ENCODE results near the gene ETV3. TPM values are rescaled to one million over a fixed set of nuclear protein-coding genes. Genes with fewer than 3 reads are reported as not detected.

ETV3 gene
- total RNA-seq, 1 experiment from 2014 or later, result 36.3 TPM

- H3K79me2 ChIP-seq (ENCODE audit: insufficient read depth, low read length), result no peaks in the 10 kb centered on the region
- no peaks in the 10 kb centered on the region for H3K36me3 Mint-ChIP-seq (ENCODE audit: insufficient read depth in 1 of 3, low read depth in 3 of 3)
- H3K4me1 ChIP-seq (ENCODE audit: insufficient read depth, low read length), result no peaks in the 10 kb centered on the region; the same call in 1 of the 2 replicates
- no peak overlapping the region for H4K5ac ChIP-seq (ENCODE audit: insufficient read length, low read depth, low read length)
- H2BK120ac ChIP-seq (ENCODE audit: low read depth, low read length, poor library complexity, severe bottlenecking), result no peak overlapping the region
- H3K14ac ChIP-seq (ENCODE audit: insufficient read depth, low read length), result no peak overlapping the region
- H3K4me1 Mint-ChIP-seq, result peaks cover 31 to 39% of the 10 kb centered on the region in 2 experiments
- DNase-seq, result no peak
- no peak overlapping the region for H3K27ac Mint-ChIP-seq
- H2AFZ ChIP-seq (ENCODE audit: low read length), result no peak overlapping the region
- no peaks in the 10 kb centered on the region; the same call in 1 of the 2 replicates for H3K27me3 Mint-ChIP-seq (ENCODE audit: low read depth)
- WGBS (ENCODE audit: extremely low coverage, insufficient read length, low lambda C conversion rate), result no CpG with 5 or more reads among the region's 1 CpG
- no peak overlapping the region for H2BK15ac ChIP-seq (ENCODE audit: low read depth, low read length)
- H4K8ac ChIP-seq (replicated peaks; ENCODE audit: insufficient read length, low read depth, low read length), result no peak overlapping the region
- H4K91ac ChIP-seq (ENCODE audit: insufficient read length, low read depth, low read length), result no peak overlapping the region
- no peak overlapping the region for H3K4me3 Mint-ChIP-seq
- no peaks in the 10 kb centered on the region for H4K20me1 ChIP-seq (ENCODE audit: control insufficient read depth, insufficient read depth, insufficient read length)
- peaks cover 3% of the 10 kb centered on the region; the same call in 1 of the 2 replicates for H3K27me3 ChIP-seq (ENCODE audit: insufficient read depth, low read length)
- H3K23me2 ChIP-seq (ENCODE audit: insufficient read length, low read depth, low read length, poor library complexity, severe bottlenecking), result no peaks in the 10 kb centered on the region
- H3K56ac ChIP-seq (ENCODE audit: insufficient read length, low read depth, low read length), result no peak overlapping the region
- H3K18ac ChIP-seq (ENCODE audit: insufficient read length, low read depth, low read length), result no peak overlapping the region
- H2BK5ac ChIP-seq (ENCODE audit: insufficient read length, low read length), result no peak overlapping the region
- H3K9me3 Mint-ChIP-seq, result no peaks in the 10 kb centered on the region
- H3K4ac ChIP-seq (ENCODE audit: low read depth, low read length), result no peak overlapping the region
- H2BK12ac ChIP-seq (ENCODE audit: insufficient read length, low read depth, low read length), result no peak overlapping the region
- no peaks in the 10 kb centered on the region for H3K9me3 ChIP-seq (ENCODE audit: control insufficient read depth, low read depth, low read length)
- no peak overlapping the region for H2BK20ac ChIP-seq (ENCODE audit: low read depth, low read length, poor library complexity, severe bottlenecking)
- H3K23ac ChIP-seq (ENCODE audit: insufficient read length, low read depth, low read length), result no peak overlapping the region
- no peak overlapping the region for H3K9ac ChIP-seq (ENCODE audit: extremely low read depth, insufficient read length, low read length)
- no peak overlapping the region for H3K4me2 ChIP-seq (ENCODE audit: insufficient read depth, insufficient read length, low read length)
- H3T11ph ChIP-seq (ENCODE audit: low read length), result no peak overlapping the region
- no peak overlapping the region for H2AK5ac ChIP-seq (ENCODE audit: insufficient read length, low read length)
- no peak for TF ChIP-seq CTCF (conservative IDR thresholded peaks at IDR 0.05)
- H3K79me1 ChIP-seq (ENCODE audit: insufficient read depth, low read depth, low read length, poor library complexity, severe bottlenecking), result no peaks in the 10 kb centered on the region
- no peak overlapping the region for H3K27ac ChIP-seq (ENCODE audit: insufficient read length, low read depth, low read length)
These were observed 6.3 kb upstream of the ETV3 start for GRCh38 chr1:157144509-157144908.
